Stomach (tissue), 4 donors: ENCODE results near the gene PLK5.

Experiments
- POLR2AphosphoS5 ChIP-seq, 3 donors: sonication (generic); formaldehyde crosslinking; IDR thresholded peaks; one replicate each; pipeline ENCODE4 v1.6.1; 2016; ENCODE audit warnings: antibody characterized with exemption in 3 of 3
- TF ChIP-seq, protein P1 (sequence below), 7 experiments: fragments of 450-650 bp in 4 of 7; fragments of 200-600 bp in 3 of 7; sonication (generic) in 3 of 7; IDR thresholded peaks; one replicate each; pipeline ENCODE4 v1.5.1; 2016 to 2019; ENCODE audit warnings: antibody characterized with exemption in 7 of 7, control low read depth in 2 of 7, mild to moderate bottlenecking in 1 of 7

DNA sequence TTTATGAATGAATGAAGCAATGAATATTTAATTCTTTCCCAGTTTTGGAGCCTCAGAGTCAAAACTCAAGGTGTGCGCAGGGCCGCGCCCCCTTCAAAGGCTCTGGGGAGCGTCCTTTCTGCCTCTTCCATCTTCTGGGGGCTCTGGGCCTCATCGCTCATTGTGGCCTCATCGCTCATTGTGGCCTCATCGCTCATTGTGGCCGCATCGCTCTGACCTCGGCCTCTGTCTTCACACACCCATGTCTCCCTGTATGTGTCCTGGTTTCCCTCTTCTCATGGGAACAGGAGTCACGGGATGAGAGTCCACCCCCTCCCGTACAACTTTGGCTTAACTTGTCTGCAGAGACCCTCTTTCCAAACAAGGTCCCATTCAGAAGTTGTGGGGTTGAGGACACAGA is 47.5 kb downstream of the PLK5 start:
- TF ChIP-seq, protein P1, sequence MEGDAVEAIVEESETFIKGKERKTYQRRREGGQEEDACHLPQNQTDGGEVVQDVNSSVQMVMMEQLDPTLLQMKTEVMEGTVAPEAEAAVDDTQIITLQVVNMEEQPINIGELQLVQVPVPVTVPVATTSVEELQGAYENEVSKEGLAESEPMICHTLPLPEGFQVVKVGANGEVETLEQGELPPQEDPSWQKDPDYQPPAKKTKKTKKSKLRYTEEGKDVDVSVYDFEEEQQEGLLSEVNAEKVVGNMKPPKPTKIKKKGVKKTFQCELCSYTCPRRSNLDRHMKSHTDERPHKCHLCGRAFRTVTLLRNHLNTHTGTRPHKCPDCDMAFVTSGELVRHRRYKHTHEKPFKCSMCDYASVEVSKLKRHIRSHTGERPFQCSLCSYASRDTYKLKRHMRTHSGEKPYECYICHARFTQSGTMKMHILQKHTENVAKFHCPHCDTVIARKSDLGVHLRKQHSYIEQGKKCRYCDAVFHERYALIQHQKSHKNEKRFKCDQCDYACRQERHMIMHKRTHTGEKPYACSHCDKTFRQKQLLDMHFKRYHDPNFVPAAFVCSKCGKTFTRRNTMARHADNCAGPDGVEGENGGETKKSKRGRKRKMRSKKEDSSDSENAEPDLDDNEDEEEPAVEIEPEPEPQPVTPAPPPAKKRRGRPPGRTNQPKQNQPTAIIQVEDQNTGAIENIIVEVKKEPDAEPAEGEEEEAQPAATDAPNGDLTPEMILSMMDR (IDR thresholded peaks at IDR 0.05) = no peak
- TF ChIP-seq POLR2AphosphoS5 (IDR thresholded peaks at IDR 0.05) = no peak
